Mesodermal cell (in vitro differentiated cells): ENCODE measurements around the gene HBA2.

Experiments
- H3K27ac ChIP-seq: 2 replicates; pipeline ENCODE4 v1.7.0; 2013; ENCODE audit warnings: mild to moderate bottlenecking, low read depth, low read length, moderate library complexity; ENCODE audit not compliant: severe bottlenecking
- H3K36me3 ChIP-seq: 2 replicates; pipeline ENCODE4 v1.7.1; 2013; ENCODE audit warnings: mild to moderate bottlenecking, low read length, moderate library complexity; ENCODE audit not compliant: control insufficient read depth, insufficient read depth
- H3K4me1 ChIP-seq: one replicate; pipeline ENCODE4 v1.7.1; 2013; ENCODE audit warnings: mild to moderate bottlenecking, low read length; ENCODE audit not compliant: insufficient read depth, control insufficient read depth, poor library complexity, severe bottlenecking
- H3K4me3 ChIP-seq: 2 replicates; pipeline ENCODE4 v1.7.0; 2013; ENCODE audit warnings: low read length, control low read depth, mild to moderate bottlenecking; ENCODE audit not compliant: insufficient read depth, poor library complexity, severe bottlenecking; ENCODE audit errors: extremely low read depth
- H3K9me3 ChIP-seq: 2 replicates; pipeline ENCODE4 v1.7.1; 2013; ENCODE audit warnings: mild to moderate bottlenecking, low read length, moderate library complexity; ENCODE audit not compliant: control insufficient read depth
- WGBS, 2 experiments: methylation state at CpG; one replicate each; pipeline ENCODE4 v1.1.5; 2013; ENCODE audit warnings: missing lambda C conversion rate in 2 of 2; ENCODE audit not compliant: insufficient coverage in 2 of 2; 5-methylcytosine and 5-hydroxymethylcytosine counted together

Gene HBA2

DNA sequence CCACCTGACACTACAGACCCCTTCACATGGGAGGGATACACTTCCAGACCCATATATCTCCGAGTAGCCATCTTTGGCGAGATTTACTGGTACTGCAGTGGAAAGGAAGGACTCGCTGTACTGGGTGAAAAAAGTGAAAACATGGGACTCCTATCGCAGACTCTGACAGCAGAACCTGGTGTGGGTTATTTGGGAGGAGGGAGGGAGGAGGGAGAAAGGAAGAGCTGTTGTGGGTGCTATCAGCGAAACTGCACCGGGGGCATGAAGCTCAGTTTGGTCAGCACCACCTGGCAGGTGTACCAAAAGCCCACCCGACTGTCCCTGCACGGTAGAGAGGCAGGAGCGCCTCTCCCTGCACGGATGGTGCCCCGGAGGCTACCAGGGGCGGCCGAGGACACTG, 12.5 kb downstream of the HBA2 start:
- WGBS, 2 experiments: 96 to 97% methylated on average over 11 to 12 of the region's 13 CpGs
- Histone ChIP-seq H3K27ac (no peak overlapping the region), H3K36me3 (peaks cover 51% of the 10 kb centered on the region), H3K4me1 (no peaks in the 10 kb centered on the region), H3K9me3 (no peaks in the 10 kb centered on the region), H3K4me3 (no peak overlapping the region)

DNA sequence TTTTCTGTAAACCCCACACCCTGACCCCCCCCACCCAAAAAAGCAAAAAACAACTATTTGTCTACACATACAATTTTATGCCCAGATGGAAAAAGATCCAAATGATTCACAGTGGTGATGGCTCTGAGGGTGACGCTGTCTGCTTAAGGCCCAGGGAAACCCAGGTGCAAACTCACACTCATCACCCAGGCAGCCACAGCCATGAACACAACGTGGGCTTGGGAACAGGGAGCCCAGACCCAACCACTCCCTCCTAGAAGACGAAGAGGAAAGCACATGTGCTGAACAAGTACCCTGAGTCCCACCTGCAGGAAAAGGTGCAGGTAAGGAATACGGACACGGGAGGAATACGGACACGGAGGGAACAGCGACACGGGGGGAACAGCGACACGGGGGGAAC, 13.0 kb downstream of the HBA2 start:
- WGBS, 2 experiments: 89 to 100% methylated on average over 1 to 2 of the region's 11 CpGs
- Histone ChIP-seq H3K27ac (no peak overlapping the region), H3K4me1 (no peaks in the 10 kb centered on the region), H3K36me3 (peaks cover 55% of the 10 kb centered on the region), H3K9me3 (no peaks in the 10 kb centered on the region), H3K4me3 (no peak overlapping the region)

DNA sequence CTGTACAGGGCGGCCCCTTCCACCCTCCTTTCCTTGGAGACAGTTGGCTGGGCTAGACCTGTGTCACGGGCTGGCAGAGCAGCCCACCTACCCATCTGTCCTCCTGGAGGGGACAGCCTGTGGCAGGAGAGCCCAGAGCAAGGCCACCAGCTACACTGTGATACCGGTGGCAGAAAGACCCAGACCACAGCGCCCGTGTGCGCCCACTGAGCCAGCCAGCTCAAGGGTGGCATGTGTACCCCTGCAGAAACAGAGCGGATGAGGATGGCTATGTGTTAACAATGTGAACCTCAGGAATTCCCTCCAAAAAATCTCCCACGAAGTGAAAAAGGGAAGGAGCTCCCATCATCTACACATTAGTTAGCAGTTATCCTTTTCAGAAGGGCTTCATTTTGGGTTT, 14.7 kb downstream of the HBA2 start:
- no peaks in the 10 kb centered on the region for H3K9me3 ChIP-seq
- H3K4me3 ChIP-seq: no peak overlapping the region
- peaks cover 3% of the 10 kb centered on the region for H3K4me1 ChIP-seq
- H3K27ac ChIP-seq: no peak overlapping the region
- 97 to 98% methylated on average over 5 to 6 of the region's 8 CpGs for WGBS, 2 experiments
- H3K36me3 ChIP-seq: peaks cover 72% of the 10 kb centered on the region

DNA sequence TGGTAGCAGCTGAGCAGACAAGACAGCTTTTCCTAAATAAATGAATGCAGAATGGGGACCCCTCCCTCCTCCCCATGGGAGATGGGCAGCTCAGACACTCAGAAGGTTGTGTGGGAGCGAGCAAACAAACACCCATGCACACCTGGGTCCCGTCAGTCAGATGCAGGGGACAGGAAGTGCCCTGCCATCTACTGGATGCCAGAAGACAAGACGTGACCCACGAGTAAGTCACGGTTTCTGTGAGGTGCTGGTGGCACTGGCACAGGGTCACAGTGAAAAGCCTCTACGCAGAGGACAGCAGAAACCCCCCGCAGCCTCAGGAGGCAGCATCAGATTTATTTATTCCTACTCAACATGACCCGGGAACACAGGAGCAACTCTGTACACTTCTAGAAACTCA, 16.0 kb downstream of the HBA2 start:
- peaks cover 3% of the 10 kb centered on the region for H3K4me1 ChIP-seq
- H3K9me3 ChIP-seq: no peaks in the 10 kb centered on the region
- WGBS, 2 experiments: 84 to 92% methylated on average over 5 to 6 of the region's 8 CpGs
- H3K27ac ChIP-seq: no peak overlapping the region
- peaks cover 83% of the 10 kb centered on the region for H3K36me3 ChIP-seq
- no peak overlapping the region for H3K4me3 ChIP-seq

DNA sequence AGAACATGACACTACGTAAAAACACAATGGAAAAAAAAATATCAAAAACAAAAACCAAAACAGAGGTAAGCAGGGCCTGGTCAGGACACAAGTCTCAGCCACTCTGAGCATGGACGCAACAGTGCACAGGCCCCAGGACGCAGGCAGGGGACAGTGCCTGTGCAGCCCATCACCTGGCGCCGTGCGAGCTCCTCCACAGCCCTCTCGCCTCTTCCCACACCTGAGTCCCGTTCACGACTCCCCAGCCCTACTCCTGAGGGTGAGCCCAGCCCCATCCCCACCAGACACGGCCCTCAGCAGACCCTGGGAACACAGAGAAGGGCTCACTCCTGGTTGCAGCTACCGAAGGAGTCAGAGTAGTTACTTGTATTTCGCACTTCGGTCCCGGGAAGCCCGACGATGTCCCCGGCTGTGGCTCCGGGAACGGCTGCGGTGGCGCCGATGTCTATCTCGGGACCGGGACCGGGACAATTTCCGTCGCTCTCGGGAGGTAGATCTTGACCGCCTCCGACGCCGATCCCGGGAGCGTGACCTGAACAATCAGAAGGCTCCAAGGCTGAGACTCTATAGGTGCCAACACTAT, 17.0 kb downstream of the HBA2 start:
- Histone ChIP-seq H3K4me3 (no peak overlapping the region), H3K4me1 (peaks cover 3% of the 10 kb centered on the region), H3K27ac (no peak overlapping the region), H3K9me3 (no peaks in the 10 kb centered on the region), H3K36me3 (peaks cover 83% of the 10 kb centered on the region)
- 98% methylated on average over 27 to 34 of the region's 34 CpGs for WGBS, 2 experiments

DNA sequence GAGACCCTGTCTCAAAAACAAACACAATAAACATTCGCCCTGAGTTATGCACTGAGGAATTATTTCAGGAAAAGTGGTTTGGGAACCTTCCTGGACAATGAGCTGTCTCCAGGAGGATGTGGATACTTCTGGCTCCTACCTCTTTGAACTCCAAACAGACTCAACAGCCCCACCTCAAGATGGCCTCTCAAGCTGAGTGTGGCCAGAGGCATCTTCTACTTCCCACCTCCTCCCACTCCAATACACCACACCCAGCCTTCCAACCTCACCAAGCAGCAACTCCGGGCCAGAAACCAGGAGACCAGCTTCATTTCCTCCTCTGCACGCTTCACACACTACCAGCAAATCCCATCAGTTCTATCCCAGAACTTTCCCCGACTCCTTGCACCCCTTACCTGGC, 19.2 kb downstream of the HBA2 start:
- peaks cover 3% of the 10 kb centered on the region for H3K4me1 ChIP-seq
- 96 to 100% methylated on average over 4 of the region's 4 CpGs for WGBS, 2 experiments
- no peak overlapping the region for H3K4me3 ChIP-seq
- H3K9me3 ChIP-seq: no peaks in the 10 kb centered on the region
- no peak overlapping the region for H3K27ac ChIP-seq
- H3K36me3 ChIP-seq: peaks cover 92% of the 10 kb centered on the region

DNA sequence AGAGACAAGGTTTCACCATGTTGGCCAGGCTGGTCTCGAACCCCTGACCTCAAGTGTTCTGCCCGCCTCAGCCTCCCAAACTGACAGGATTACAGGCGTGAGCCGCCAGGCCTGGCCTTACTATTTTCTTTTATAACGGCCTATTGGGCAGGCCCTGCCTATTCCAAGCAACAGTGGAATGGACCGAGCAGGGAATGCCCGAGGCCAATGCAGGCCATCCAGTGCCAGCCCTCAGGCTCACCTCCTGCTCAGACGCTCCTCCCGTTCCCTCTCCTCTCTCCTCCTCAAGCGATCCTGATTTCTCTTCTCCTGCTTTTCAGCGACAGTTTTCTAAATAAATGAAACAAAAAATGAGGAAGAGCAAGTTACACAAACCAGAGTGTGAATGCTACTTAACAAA, 20.0 kb downstream of the HBA2 start:
- H3K4me1 ChIP-seq: peaks cover 3% of the 10 kb centered on the region
- WGBS, 2 experiments: 95 to 99% methylated on average over 7 of the region's 11 CpGs
- H3K9me3 ChIP-seq: no peaks in the 10 kb centered on the region
- H3K27ac ChIP-seq: no peak overlapping the region
- peaks cover 94% of the 10 kb centered on the region for H3K36me3 ChIP-seq
- H3K4me3 ChIP-seq: no peak overlapping the region

DNA sequence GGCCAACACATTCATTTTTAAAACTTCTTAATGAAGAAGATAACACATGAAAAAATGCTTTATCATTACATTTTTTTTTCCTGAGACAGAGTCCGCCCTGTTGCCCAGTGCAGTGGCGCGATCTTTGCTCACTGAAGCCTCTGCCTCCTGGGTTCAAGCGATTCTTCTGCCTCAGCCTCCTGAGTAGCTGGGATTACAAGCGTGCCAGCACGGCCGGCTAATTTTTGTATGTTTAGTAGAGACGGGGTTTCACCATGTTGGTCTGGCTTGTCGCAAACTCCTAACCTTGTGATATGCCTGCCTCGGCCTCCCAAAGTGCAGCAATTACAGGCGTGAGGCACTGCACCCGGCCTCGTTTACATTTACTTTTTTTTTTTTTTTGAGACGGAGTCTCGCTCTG, 20.8 kb downstream of the HBA2 start:
- Histone ChIP-seq H3K36me3 (peaks cover 95% of the 10 kb centered on the region), H3K4me1 (peaks cover 3% of the 10 kb centered on the region), H3K9me3 (no peaks in the 10 kb centered on the region), H3K4me3 (no peak overlapping the region), H3K27ac (no peak overlapping the region)
- WGBS, 2 experiments: 91 to 96% methylated on average over 8 to 13 of the region's 15 CpGs

DNA sequence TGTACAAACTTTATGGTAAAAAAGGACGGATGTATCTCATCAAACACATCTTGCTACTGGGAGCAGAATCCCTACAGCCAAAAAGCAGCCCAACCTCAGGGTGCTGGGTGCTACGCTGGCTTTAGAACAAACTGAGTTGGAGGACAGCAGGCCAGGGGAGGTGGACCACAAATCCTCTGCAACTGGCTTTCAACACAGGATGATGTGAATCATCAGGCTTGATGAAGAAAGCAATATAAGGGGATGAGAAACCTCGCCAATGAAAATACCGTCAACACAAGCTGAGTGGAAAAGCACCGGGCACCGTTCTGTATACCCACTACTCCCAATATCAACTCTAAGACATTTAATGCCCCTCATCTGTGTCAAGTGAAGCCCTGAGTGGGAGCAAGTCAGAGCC, 21.8 kb downstream of the HBA2 start:
- 100% methylated on average over 2 of the region's 6 CpGs for WGBS, 2 experiments
- Histone ChIP-seq H3K4me3 (no peak overlapping the region), H3K36me3 (peaks cover 95% of the 10 kb centered on the region), H3K27ac (no peak overlapping the region), H3K9me3 (no peaks in the 10 kb centered on the region), H3K4me1 (peaks cover 3% of the 10 kb centered on the region)

DNA sequence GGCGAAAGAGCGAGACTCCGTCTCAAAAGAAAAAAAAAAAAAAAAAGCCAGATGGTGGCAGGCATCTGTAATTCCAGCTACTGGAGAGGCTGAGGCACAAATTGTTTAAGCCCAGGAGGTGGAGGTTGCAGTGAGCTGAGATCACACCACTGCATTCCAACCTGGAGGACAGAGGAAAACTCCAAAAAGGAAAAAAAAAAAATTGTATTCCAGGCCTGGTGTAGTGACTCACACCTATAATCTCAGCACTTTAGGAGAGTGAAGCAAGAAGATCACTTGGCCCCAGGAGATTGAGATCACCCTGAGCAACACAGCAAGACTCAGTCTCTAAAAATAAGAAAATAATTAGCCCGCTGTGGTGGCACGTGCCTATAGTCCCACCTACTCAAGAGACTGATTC, 27.7 kb downstream of the HBA2 start:
- 90 to 100% methylated on average over 3 to 4 of the region's 5 CpGs for WGBS, 2 experiments
- H3K4me1 ChIP-seq: peaks cover 8% of the 10 kb centered on the region
- peak overlapping the region; percentile 53 for H3K27ac ChIP-seq
- no peaks in the 10 kb centered on the region for H3K9me3 ChIP-seq
- H3K4me3 ChIP-seq: no peak overlapping the region
- H3K36me3 ChIP-seq: peaks cover 89% of the 10 kb centered on the region

DNA sequence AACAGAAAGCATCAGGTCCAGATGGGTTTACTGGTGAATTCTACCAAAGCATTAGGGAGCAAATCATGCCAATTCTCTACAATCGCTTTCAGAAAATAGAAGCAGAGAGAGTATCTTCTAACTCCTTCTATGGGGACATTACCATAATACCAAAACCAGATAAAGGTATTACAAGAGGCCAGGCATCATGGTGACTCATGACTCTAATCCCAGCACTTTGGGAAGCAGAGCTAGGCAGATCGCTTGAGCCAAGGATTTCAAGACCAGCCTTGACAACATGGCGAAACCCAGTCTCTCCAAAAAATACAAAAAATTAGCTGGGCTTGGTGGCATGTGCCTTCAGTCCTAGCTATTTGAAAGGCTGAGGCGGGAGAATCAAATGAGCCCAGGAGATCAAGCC, 30.6 kb downstream of the HBA2 start:
- 83 to 92% methylated on average over 3 of the region's 4 CpGs for WGBS, 2 experiments
- Histone ChIP-seq H3K9me3 (no peaks in the 10 kb centered on the region), H3K36me3 (peaks cover 89% of the 10 kb centered on the region), H3K27ac (no peak overlapping the region), H3K4me3 (no peak overlapping the region), H3K4me1 (peaks cover 8% of the 10 kb centered on the region)
